ENCODE measurements around the gene TMEM25. TPM values are rescaled to one million over a fixed set of nuclear protein-coding genes. Genes with fewer than 3 reads are reported as not detected.

TMEM25 gene
- polyA plus RNA-seq, 1 donor from 2014 or later = 139 TPM

DNA sequence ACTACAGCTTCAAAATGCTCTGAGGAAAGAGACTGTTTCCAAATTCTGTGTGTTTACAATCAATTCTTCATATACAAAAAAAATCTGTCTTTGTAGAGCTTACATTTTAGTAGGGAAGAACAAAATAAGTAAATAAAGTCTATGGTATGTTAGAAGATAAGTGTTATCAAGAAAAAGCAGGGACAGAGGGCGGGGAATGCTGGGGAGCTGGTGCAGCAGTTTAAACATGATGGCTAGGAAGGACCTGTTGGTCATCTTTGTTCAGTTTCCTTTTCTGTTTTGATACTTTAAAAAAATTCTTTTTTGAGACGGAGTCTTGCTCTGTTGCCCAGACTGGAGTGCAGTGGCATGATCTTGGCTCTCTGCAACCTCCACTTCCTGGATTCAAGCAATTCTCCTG lies 16.1 kb downstream of the TMEM25 start:
- no peak overlapping the region for H2AFZ ChIP-seq (ENCODE audit: low read depth, low read length)
- no peak overlapping the region for H3K27ac ChIP-seq (ENCODE audit: low read length)
- no peaks in the 10 kb centered on the region for H4K20me1 ChIP-seq (ENCODE audit: insufficient read depth)
- no peak for TF ChIP-seq EZH2 (IDR thresholded peaks at IDR 0.05; ENCODE audit: borderline replicate concordance, insufficient read depth, low read length, poor library complexity, severe bottlenecking)
- TF ChIP-seq, protein P1, sequence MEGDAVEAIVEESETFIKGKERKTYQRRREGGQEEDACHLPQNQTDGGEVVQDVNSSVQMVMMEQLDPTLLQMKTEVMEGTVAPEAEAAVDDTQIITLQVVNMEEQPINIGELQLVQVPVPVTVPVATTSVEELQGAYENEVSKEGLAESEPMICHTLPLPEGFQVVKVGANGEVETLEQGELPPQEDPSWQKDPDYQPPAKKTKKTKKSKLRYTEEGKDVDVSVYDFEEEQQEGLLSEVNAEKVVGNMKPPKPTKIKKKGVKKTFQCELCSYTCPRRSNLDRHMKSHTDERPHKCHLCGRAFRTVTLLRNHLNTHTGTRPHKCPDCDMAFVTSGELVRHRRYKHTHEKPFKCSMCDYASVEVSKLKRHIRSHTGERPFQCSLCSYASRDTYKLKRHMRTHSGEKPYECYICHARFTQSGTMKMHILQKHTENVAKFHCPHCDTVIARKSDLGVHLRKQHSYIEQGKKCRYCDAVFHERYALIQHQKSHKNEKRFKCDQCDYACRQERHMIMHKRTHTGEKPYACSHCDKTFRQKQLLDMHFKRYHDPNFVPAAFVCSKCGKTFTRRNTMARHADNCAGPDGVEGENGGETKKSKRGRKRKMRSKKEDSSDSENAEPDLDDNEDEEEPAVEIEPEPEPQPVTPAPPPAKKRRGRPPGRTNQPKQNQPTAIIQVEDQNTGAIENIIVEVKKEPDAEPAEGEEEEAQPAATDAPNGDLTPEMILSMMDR (IDR thresholded peaks at IDR 0.05; ENCODE audit: poor library complexity, severe bottlenecking) = no peak
- no peak for TF ChIP-seq POLR2AphosphoS5 (IDR thresholded peaks at IDR 0.05)
- no peak for TF ChIP-seq MXI1 (conservative IDR thresholded peaks at IDR 0.05; ENCODE audit: poor library complexity, severe bottlenecking)
- no peak for TF ChIP-seq RAD21 (conservative IDR thresholded peaks at IDR 0.05)
- no peak overlapping the region for H3K9ac ChIP-seq (ENCODE audit: low read length)
- no peaks in the 10 kb centered on the region for H3K36me3 ChIP-seq (ENCODE audit: insufficient read depth, low read length)
- H3K9me3 ChIP-seq (ENCODE audit: low read length) = no peaks in the 10 kb centered on the region
- no peak overlapping the region for H3K4me3 ChIP-seq (ENCODE audit: low read length)
- H3K27me3 ChIP-seq (ENCODE audit: insufficient read depth, low read depth, low read length) = no peaks in the 10 kb centered on the region
- no peak overlapping the region for H3K4me2 ChIP-seq (ENCODE audit: low read length)
- H3F3A ChIP-seq (ENCODE audit: insufficient read depth, low read length, poor library complexity, severe bottlenecking) = no peaks in the 10 kb centered on the region
- H3K9me2 ChIP-seq (ENCODE audit: insufficient read depth, low read length) = no peaks in the 10 kb centered on the region
- H3K79me2 ChIP-seq (replicated peaks; ENCODE audit: insufficient read depth, low read length) = no peaks in the 10 kb centered on the region

DNA sequence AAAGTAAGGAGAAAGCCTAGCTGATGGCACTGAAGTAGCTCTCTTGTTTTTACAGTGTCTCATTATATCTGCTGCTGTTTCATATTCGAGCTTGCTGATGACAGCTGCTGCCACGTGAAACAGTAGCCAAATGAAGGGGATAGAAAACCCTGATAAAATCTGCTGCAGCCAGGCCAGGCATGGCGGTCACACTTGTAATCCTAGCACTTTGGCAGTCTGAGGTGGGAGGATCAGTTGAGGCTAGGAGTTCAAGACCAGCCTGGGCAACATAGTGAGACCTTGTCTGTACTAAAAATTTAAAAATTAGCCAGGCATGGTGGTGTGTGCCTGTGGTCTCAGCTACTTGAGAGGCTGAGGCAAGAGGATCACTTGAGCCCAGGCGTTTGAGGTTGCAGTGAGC lies 21.3 kb downstream of the TMEM25 start:
- Histone ChIP-seq H3K79me2 (replicated peaks; ENCODE audit: insufficient read depth, low read length) (no peaks in the 10 kb centered on the region), H3K27ac (ENCODE audit: low read length) (no peak overlapping the region), H3F3A (ENCODE audit: insufficient read depth, low read length, poor library complexity, severe bottlenecking) (no peaks in the 10 kb centered on the region), H3K36me3 (ENCODE audit: insufficient read depth, low read length) (peaks cover 5% of the 10 kb centered on the region), H3K4me2 (ENCODE audit: low read length) (no peak overlapping the region), H3K9me3 (ENCODE audit: low read length) (no peaks in the 10 kb centered on the region), H3K9ac (ENCODE audit: low read length) (no peak overlapping the region), H3K27me3 (ENCODE audit: insufficient read depth, low read depth, low read length) (no peaks in the 10 kb centered on the region), H3K4me3 (ENCODE audit: low read length) (no peak overlapping the region), H4K20me1 (ENCODE audit: insufficient read depth) (no peaks in the 10 kb centered on the region), H3K9me2 (ENCODE audit: insufficient read depth, low read length) (no peaks in the 10 kb centered on the region), H2AFZ (ENCODE audit: low read depth, low read length) (no peak overlapping the region)
- TF ChIP-seq TAF1 (IDR thresholded peaks at IDR 0.05; ENCODE audit: low read depth) (no peak), POLR2AphosphoS5 (IDR thresholded peaks at IDR 0.05) (no peak), EZH2 (IDR thresholded peaks at IDR 0.05; ENCODE audit: borderline replicate concordance, insufficient read depth, low read length, poor library complexity, severe bottlenecking) (no peak), SMC3 (conservative IDR thresholded peaks at IDR 0.05; ENCODE audit: poor library complexity) (no peak), EP300 (conservative IDR thresholded peaks at IDR 0.05; ENCODE audit: poor library complexity, severe bottlenecking) (no peak), MXI1 (conservative IDR thresholded peaks at IDR 0.05; ENCODE audit: poor library complexity, severe bottlenecking) (no peak), RAD21 (conservative IDR thresholded peaks at IDR 0.05) (no peak)
- TF ChIP-seq, protein P2, sequence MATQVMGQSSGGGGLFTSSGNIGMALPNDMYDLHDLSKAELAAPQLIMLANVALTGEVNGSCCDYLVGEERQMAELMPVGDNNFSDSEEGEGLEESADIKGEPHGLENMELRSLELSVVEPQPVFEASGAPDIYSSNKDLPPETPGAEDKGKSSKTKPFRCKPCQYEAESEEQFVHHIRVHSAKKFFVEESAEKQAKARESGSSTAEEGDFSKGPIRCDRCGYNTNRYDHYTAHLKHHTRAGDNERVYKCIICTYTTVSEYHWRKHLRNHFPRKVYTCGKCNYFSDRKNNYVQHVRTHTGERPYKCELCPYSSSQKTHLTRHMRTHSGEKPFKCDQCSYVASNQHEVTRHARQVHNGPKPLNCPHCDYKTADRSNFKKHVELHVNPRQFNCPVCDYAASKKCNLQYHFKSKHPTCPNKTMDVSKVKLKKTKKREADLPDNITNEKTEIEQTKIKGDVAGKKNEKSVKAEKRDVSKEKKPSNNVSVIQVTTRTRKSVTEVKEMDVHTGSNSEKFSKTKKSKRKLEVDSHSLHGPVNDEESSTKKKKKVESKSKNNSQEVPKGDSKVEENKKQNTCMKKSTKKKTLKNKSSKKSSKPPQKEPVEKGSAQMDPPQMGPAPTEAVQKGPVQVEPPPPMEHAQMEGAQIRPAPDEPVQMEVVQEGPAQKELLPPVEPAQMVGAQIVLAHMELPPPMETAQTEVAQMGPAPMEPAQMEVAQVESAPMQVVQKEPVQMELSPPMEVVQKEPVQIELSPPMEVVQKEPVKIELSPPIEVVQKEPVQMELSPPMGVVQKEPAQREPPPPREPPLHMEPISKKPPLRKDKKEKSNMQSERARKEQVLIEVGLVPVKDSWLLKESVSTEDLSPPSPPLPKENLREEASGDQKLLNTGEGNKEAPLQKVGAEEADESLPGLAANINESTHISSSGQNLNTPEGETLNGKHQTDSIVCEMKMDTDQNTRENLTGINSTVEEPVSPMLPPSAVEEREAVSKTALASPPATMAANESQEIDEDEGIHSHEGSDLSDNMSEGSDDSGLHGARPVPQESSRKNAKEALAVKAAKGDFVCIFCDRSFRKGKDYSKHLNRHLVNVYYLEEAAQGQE (IDR thresholded peaks at IDR 0.05; ENCODE audit: borderline replicate concordance) = no peak
- TF ChIP-seq, protein P1 (IDR thresholded peaks at IDR 0.05; ENCODE audit: poor library complexity, severe bottlenecking) = no peak

All from neural cell (in vitro differentiated cells).